Activated CD4-positive, alpha-beta T cell treated with anti-CD3 and anti-CD28 coated beads, Interleukin-2, amount 10 ng/mL, durations not matched to agents 24 days and 14 days (primary cell): ENCODE data around the gene SCN4A. TPM values are rescaled to one million over a fixed set of nuclear protein-coding genes. Genes with fewer than 3 reads are reported as not detected.
A peak's percentile ranks its signal among the peaks of the same experiment; 100 is the strongest.

Experiments
- DNase-seq: peaks from one replicate; pipeline ENCODE4 v3.0.0; 2022
- H3K27ac Mint-ChIP-seq: one replicate; pipeline ENCODE4 v1.8.0; 2022; ENCODE audit warnings: mild to moderate bottlenecking, mixed read lengths
- H3K27me3 Mint-ChIP-seq: one replicate; pipeline ENCODE4 v1.8.0; 2022; ENCODE audit warnings: mixed read lengths
- H3K36me3 Mint-ChIP-seq: one replicate; pipeline ENCODE4 v1.8.0; 2022; ENCODE audit warnings: low read depth, mild to moderate bottlenecking, mixed read lengths
- H3K4me1 Mint-ChIP-seq: one replicate; pipeline ENCODE4 v1.8.0; 2021; ENCODE audit warnings: mixed read lengths
- H3K4me3 Mint-ChIP-seq: one replicate; pipeline ENCODE4 v1.8.0; 2022; ENCODE audit warnings: mild to moderate bottlenecking, moderate library complexity, mixed read lengths
- H3K9me3 Mint-ChIP-seq: one replicate; pipeline ENCODE4 v1.8.0; 2021; ENCODE audit warnings: mixed read lengths
- intact Hi-C: fragments of 100-400 bp; cut with micrococcal nuclease; formaldehyde crosslinking; loops from one replicate; pipeline ENCODE4 v1.15.1; 2023
- total RNA-seq: library from RNA; stranded (reverse); gene quantifications from 2 replicates; pipeline ENCODE4 v1.2.3, GENCODE V29; 2022

SCN4A gene
- total RNA-seq, 1 donor from 2014 or later, result 0.40 TPM

GRCh38 chr17:63997341-63998048, 24.8 kb upstream of the SCN4A start:
- Mint-ChIP-seq H3K9me3 (no peaks in the 10 kb centered on the region), H3K4me1 (peaks cover 35% of the 10 kb centered on the region), H3K27me3 (peaks cover 15% of the 10 kb centered on the region), H3K36me3 (peaks cover 10% of the 10 kb centered on the region), H3K4me3 (peak overlapping the region; percentile 93), H3K27ac (no peak overlapping the region)
- DNase-seq, result no peak
- intact Hi-C loops, result no loop called here

GRCh38 chr17:63996430-63997182, 23.9 kb upstream of the SCN4A start:
- Mint-ChIP-seq H3K27ac (no peak overlapping the region), H3K4me3 (no peak overlapping the region), H3K27me3 (peaks cover 21% of the 10 kb centered on the region), H3K9me3 (no peaks in the 10 kb centered on the region), H3K4me1 (peaks cover 41% of the 10 kb centered on the region), H3K36me3 (peaks cover 5% of the 10 kb centered on the region)
- DNase-seq, result no peak
- intact Hi-C loops, result no loop called here

- no peaks in the 10 kb centered on the region for H3K9me3 Mint-ChIP-seq
- peaks cover 45% of the 10 kb centered on the region for H3K4me1 Mint-ChIP-seq
- no peak overlapping the region for H3K27ac Mint-ChIP-seq
- H3K4me3 Mint-ChIP-seq, result no peak overlapping the region
- peaks cover 23% of the 10 kb centered on the region for H3K27me3 Mint-ChIP-seq
- H3K36me3 Mint-ChIP-seq, result peaks cover 5% of the 10 kb centered on the region
- intact Hi-C loops, result no loop called here
- no peak for DNase-seq
Measured at GRCh38 chr17:63995626-63996025, 22.9 kb upstream of the SCN4A start.

GRCh38 chr17:63993368-63993985, 20.8 kb upstream of the SCN4A start:
- peak overlapping the region; percentile 42 for H3K4me3 Mint-ChIP-seq
- DNase-seq, result peak; percentile 74
- peaks cover 43% of the 10 kb centered on the region for H3K4me1 Mint-ChIP-seq
- H3K36me3 Mint-ChIP-seq, result no peaks in the 10 kb centered on the region
- H3K27ac Mint-ChIP-seq, result no peak overlapping the region
- peaks cover 27% of the 10 kb centered on the region for H3K27me3 Mint-ChIP-seq
- intact Hi-C loops, result no loop called here
- no peaks in the 10 kb centered on the region for H3K9me3 Mint-ChIP-seq

- Mint-ChIP-seq H3K27ac (peak overlapping the region; percentile 8), H3K36me3 (no peaks in the 10 kb centered on the region), H3K4me3 (no peak overlapping the region), H3K9me3 (no peaks in the 10 kb centered on the region), H3K27me3 (peaks cover 26% of the 10 kb centered on the region), H3K4me1 (peaks cover 39% of the 10 kb centered on the region)
- DNase-seq, result no peak
- intact Hi-C loops, result loop anchor here (2.0 kb wide), 1 partner anchor 73 kb away; the partner anchor contains the start of gene GH1
Measured at GRCh38 chr17:63991611-63992010, 18.9 kb upstream of the SCN4A start.

- H3K4me1 Mint-ChIP-seq, result peaks cover 46% of the 10 kb centered on the region
Measured at GRCh38 chr17:63989622-63990345, 17.1 kb upstream of the SCN4A start.

GRCh38 chr17:63988741-63989621, 16.3 kb upstream of the SCN4A start:
- DNase-seq, result no peak
- Mint-ChIP-seq H3K36me3 (no peaks in the 10 kb centered on the region), H3K27me3 (peaks cover 16% of the 10 kb centered on the region), H3K9me3 (no peaks in the 10 kb centered on the region), H3K4me1 (peaks cover 46% of the 10 kb centered on the region), H3K4me3 (no peak overlapping the region), H3K27ac (no peak overlapping the region)
- intact Hi-C loops, result loop anchor here (5.0 kb wide), 2 partner anchors 33 to 57 kb away; partner anchors contain the start of genes CD79B and ICAM2

More at GRCh38 chr17:63989622-63990345, 17.1 kb upstream of the SCN4A start:
- DNase-seq, result no peak
- peaks cover 18% of the 10 kb centered on the region for H3K27me3 Mint-ChIP-seq
- H3K4me3 Mint-ChIP-seq, result no peak overlapping the region
- intact Hi-C loops, result loop anchor here (2.0 to 5.0 kb wide), 3 partner anchors 33 to 71 kb away; partner anchors contain the start of genes CD79B, GH1 and ICAM2
- no peaks in the 10 kb centered on the region for H3K9me3 Mint-ChIP-seq
- peak overlapping the region; percentile 58 for H3K27ac Mint-ChIP-seq
- H3K36me3 Mint-ChIP-seq, result no peaks in the 10 kb centered on the region

GRCh38 chr17:63988127-63988478, 15.4 kb upstream of the SCN4A start:
- H3K27ac Mint-ChIP-seq, result no peak overlapping the region
- intact Hi-C loops, result loop anchor here (5.0 kb wide), 2 partner anchors 34 to 56 kb away; partner anchors contain the start of genes CD79B and ICAM2
- no peak overlapping the region for H3K4me3 Mint-ChIP-seq
- no peaks in the 10 kb centered on the region for H3K9me3 Mint-ChIP-seq
- H3K36me3 Mint-ChIP-seq, result no peaks in the 10 kb centered on the region
- H3K4me1 Mint-ChIP-seq, result peaks cover 40% of the 10 kb centered on the region
- H3K27me3 Mint-ChIP-seq, result peaks cover 16% of the 10 kb centered on the region
- no peak for DNase-seq

- DNase-seq, result no peak
- Mint-ChIP-seq H3K9me3 (peaks cover 5% of the 10 kb centered on the region), H3K4me1 (peaks cover 36% of the 10 kb centered on the region), H3K4me3 (no peak overlapping the region), H3K36me3 (peaks cover 3% of the 10 kb centered on the region), H3K27ac (no peak overlapping the region), H3K27me3 (peaks cover 12% of the 10 kb centered on the region)
- intact Hi-C loops, result loop anchor here (5.0 kb wide), 2 partner anchors 35 to 55 kb away; partner anchors contain the start of genes CD79B and ICAM2
Measured at GRCh38 chr17:63987221-63988126, 14.8 kb upstream of the SCN4A start.

GRCh38 chr17:63986821-63987220, 14.1 kb upstream of the SCN4A start:
- intact Hi-C loops, result loop anchor here (5.0 kb wide), 2 partner anchors 35 to 55 kb away; partner anchors contain the start of genes CD79B and ICAM2
- Mint-ChIP-seq H3K4me1 (peaks cover 31% of the 10 kb centered on the region), H3K27me3 (peaks cover 10% of the 10 kb centered on the region), H3K36me3 (peaks cover 6% of the 10 kb centered on the region), H3K27ac (peak overlapping the region; percentile 51), H3K4me3 (no peak overlapping the region), H3K9me3 (peaks cover 9% of the 10 kb centered on the region)
- DNase-seq, result no peak

GRCh38 chr17:63985387-63986140, 12.8 kb upstream of the SCN4A start:
- peaks cover 26% of the 10 kb centered on the region for H3K4me1 Mint-ChIP-seq
- intact Hi-C loops, result loop anchor here (2.0 to 5.0 kb wide), 3 partner anchors 37 to 53 kb away; partner anchors contain the start of genes CD79B and ICAM2

More at GRCh38 chr17:63985387-63986140, 12.8 kb upstream of the SCN4A start:
- Mint-ChIP-seq H3K36me3 (peaks cover 6% of the 10 kb centered on the region), H3K9me3 (peaks cover 11% of the 10 kb centered on the region), H3K27ac (peak overlapping the region; percentile 85), H3K27me3 (peaks cover 7% of the 10 kb centered on the region), H3K4me3 (peak overlapping the region; percentile 40)
- no peak for DNase-seq
